ENCODE data around the gene FBXO4. TPM values are rescaled to one million over a fixed set of nuclear protein-coding genes. Genes with fewer than 3 reads are reported as not detected.

The FBXO4 gene
- polyA plus RNA-seq, 2 of the 4 experiments (the other 2 are of a cell fraction): 9.8 to 22.5 TPM

GRCh38 chr5:41885286-41885685 is 39.8 kb upstream of the FBXO4 start:
- ATAC-seq: no peak
- no peak for FAIRE-seq
- POLR2A ChIA-PET: no interaction called here

DNA sequence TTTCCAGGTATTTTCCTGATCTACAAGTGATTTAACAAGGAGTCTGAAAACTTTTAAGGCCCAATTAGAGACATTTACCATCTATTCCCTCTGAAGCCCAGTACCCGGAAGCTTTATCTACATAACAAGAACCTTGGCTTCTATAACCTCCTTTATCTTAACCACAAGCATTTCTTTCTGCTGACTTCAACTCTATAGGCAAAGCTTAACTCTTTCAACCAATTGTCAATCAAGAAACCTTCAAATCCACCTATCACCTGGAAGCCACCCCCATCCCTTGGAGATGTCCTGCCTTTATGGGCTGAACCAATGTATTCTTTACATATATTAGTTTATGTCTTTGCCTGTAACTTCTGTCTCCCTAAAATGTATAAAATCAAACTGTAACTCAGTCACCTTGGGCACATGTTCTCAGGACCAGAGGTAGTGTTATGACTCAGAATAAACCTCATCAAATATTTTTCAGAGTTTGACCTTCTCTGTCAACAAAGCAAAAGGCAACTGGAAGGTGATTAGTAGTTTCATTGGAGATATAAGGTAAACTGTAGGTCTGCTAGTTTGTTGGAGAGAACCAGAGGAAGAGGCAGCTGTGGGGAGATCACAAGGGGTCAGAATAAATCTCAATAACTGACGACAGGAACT is 33.9 kb upstream of the FBXO4 start:
- Histone ChIP-seq H3K4me2 (no peak overlapping the region), H3K4me3 (no peak overlapping the region), H3K4me1 (no peaks in the 10 kb centered on the region), H3K27ac (no peak overlapping the region), H3K9me3 (no peaks in the 10 kb centered on the region)
- no peak for DNase-seq (ENCODE audit: low read depth in 1 of 2, low spot score in 1 of 2)
- ChIA-PET CTCF (no interaction called here), POLR2A (no interaction called here)
- whole genome bisulfite sequencing (ENCODE audit: missing lambda C conversion rate): 47% methylated on average over 2 of the region's 2 CpGs
- no peak for TF ChIP-seq KDM1A (IDR thresholded peaks at IDR 0.05; ENCODE audit: low read depth)
- no peak for TF ChIP-seq TP53 (CRISPR knock-in tag; IDR thresholded peaks at IDR 0.05)
- TF ChIP-seq HES2 (IDR thresholded peaks at IDR 0.05): no peak
- no peak for TF ChIP-seq CTCF (IDR thresholded peaks at IDR 0.05)
- no peak for TF ChIP-seq GATA3 (IDR thresholded peaks at IDR 0.05; ENCODE audit: borderline replicate concordance)
- TF ChIP-seq, protein P1, sequence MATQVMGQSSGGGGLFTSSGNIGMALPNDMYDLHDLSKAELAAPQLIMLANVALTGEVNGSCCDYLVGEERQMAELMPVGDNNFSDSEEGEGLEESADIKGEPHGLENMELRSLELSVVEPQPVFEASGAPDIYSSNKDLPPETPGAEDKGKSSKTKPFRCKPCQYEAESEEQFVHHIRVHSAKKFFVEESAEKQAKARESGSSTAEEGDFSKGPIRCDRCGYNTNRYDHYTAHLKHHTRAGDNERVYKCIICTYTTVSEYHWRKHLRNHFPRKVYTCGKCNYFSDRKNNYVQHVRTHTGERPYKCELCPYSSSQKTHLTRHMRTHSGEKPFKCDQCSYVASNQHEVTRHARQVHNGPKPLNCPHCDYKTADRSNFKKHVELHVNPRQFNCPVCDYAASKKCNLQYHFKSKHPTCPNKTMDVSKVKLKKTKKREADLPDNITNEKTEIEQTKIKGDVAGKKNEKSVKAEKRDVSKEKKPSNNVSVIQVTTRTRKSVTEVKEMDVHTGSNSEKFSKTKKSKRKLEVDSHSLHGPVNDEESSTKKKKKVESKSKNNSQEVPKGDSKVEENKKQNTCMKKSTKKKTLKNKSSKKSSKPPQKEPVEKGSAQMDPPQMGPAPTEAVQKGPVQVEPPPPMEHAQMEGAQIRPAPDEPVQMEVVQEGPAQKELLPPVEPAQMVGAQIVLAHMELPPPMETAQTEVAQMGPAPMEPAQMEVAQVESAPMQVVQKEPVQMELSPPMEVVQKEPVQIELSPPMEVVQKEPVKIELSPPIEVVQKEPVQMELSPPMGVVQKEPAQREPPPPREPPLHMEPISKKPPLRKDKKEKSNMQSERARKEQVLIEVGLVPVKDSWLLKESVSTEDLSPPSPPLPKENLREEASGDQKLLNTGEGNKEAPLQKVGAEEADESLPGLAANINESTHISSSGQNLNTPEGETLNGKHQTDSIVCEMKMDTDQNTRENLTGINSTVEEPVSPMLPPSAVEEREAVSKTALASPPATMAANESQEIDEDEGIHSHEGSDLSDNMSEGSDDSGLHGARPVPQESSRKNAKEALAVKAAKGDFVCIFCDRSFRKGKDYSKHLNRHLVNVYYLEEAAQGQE (IDR thresholded peaks at IDR 0.05): no peak
- TF ChIP-seq CBX2 (IDR thresholded peaks at IDR 0.05; ENCODE audit: borderline replicate concordance, low read depth): no peak
- TF ChIP-seq CEBPB (IDR thresholded peaks at IDR 0.05): no peak
- no peak for TF ChIP-seq HEYL (CRISPR knock-in tag; IDR thresholded peaks at IDR 0.05)
- no peak for TF ChIP-seq SMC3 (IDR thresholded peaks at IDR 0.05)
- TF ChIP-seq POLR2A (IDR thresholded peaks at IDR 0.05; ENCODE audit: low read length): no peak
- TF ChIP-seq HOXA7 (CRISPR knock-in tag; IDR thresholded peaks at IDR 0.05): no peak
- no peak for TF ChIP-seq HDAC2 (IDR thresholded peaks at IDR 0.05)
- FAIRE-seq: no peak
- ATAC-seq: no peak

More at GRCh38 chr5:41885286-41885685, 39.8 kb upstream of the FBXO4 start:
- CTCF ChIA-PET: interaction anchor here (0.5 kb wide), 1 partner anchor 120 kb away, joined by 5 read pairs; no protein-coding TSS in a partner anchor
- Histone ChIP-seq H3K4me2 (no peak overlapping the region), H3K4me1 (0 out of 3 replicates have a peak, but pooled peaks cover 4% of the 10 kb centered on the region), H3K9me3 (no peaks in the 10 kb centered on the region), H3K4me3 (no peak overlapping the region), H3K27ac (no peak overlapping the region)
- TF ChIP-seq, protein P2, sequence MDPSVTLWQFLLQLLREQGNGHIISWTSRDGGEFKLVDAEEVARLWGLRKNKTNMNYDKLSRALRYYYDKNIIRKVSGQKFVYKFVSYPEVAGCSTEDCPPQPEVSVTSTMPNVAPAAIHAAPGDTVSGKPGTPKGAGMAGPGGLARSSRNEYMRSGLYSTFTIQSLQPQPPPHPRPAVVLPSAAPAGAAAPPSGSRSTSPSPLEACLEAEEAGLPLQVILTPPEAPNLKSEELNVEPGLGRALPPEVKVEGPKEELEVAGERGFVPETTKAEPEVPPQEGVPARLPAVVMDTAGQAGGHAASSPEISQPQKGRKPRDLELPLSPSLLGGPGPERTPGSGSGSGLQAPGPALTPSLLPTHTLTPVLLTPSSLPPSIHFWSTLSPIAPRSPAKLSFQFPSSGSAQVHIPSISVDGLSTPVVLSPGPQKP (IDR thresholded peaks at IDR 0.05; ENCODE audit: low read depth, low read length): no peak
- TF ChIP-seq SREBF2 (IDR thresholded peaks at IDR 0.05) (no peak), HOXB5 (CRISPR knock-in tag; IDR thresholded peaks at IDR 0.05) (no peak), ZSCAN20 (CRISPR knock-in tag; IDR thresholded peaks at IDR 0.05) (no peak), POLR2AphosphoS2 (conservative IDR thresholded peaks at IDR 0.05; ENCODE audit: low read length) (no peak), CHD4 (IDR thresholded peaks at IDR 0.05; ENCODE audit: borderline replicate concordance) (no peak), CEBPB (IDR thresholded peaks at IDR 0.05) (no peak), GATA3 (IDR thresholded peaks at IDR 0.05; ENCODE audit: borderline replicate concordance) (no peak), EP300 (IDR thresholded peaks at IDR 0.05) (no peak), EHF (CRISPR knock-in tag; IDR thresholded peaks at IDR 0.05) (no peak), ZC3H11A (IDR thresholded peaks at IDR 0.05) (no peak)
- TF ChIP-seq, protein P3, sequence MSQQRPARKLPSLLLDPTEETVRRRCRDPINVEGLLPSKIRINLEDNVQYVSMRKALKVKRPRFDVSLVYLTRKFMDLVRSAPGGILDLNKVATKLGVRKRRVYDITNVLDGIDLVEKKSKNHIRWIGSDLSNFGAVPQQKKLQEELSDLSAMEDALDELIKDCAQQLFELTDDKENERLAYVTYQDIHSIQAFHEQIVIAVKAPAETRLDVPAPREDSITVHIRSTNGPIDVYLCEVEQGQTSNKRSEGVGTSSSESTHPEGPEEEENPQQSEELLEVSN (IDR thresholded peaks at IDR 0.05; ENCODE audit: borderline replicate concordance, low read depth): no peak
- no peak for DNase-seq (ENCODE audit: low read depth in 1 of 2, low spot score in 1 of 2)
